Keratinocyte (primary cell): Measurements from ENCODE around the gene PNPLA7.

ENCODE experiments used
- CTCF ChIP-seq, 3 experiments: IDR thresholded peaks in 1 of 3; conservative IDR thresholded peaks in 1 of 3; optimal IDR thresholded peaks in 1 of 3; 2 replicates in 2 of 3; 3 replicates in 1 of 3; pipeline versions ENCODE3 to v1.5.1; 2011; ENCODE audit warnings: low read length in 3 of 3, mild to moderate bottlenecking in 3 of 3, moderate library complexity in 2 of 3, control low read depth in 1 of 3, inconsistent platforms in 1 of 3; ENCODE audit not compliant: insufficient read depth in 2 of 3; ENCODE audit errors: extremely low read depth in 1 of 3
- EZH2 ChIP-seq: IDR thresholded peaks from one replicate; pipeline ENCODE4 v1.6.1; 2012; ENCODE audit warnings: inconsistent platforms, mild to moderate bottlenecking, low read length, moderate library complexity

GRCh38 chr9:137575364-137575715, 25.1 kb upstream of the PNPLA7 start:
- TF ChIP-seq CTCF (optimal IDR thresholded peaks at IDR 0.05 in 1 of 3, IDR thresholded peaks at IDR 0.05 in 1 of 3, conservative IDR thresholded peaks at IDR 0.05 in 1 of 3; ENCODE audit: extremely low read depth in 1 of 3, insufficient read depth in 2 of 3, low read length in 3 of 3) (no peak), EZH2 (no peak)
